Measurements from ENCODE around the gene DGKE.

The DGKE gene

GRCh38 chr17:56833809-56834379 is at the start of gene DGKE, which contains the start of gene C17orf67:
TSS of gene DGKE (plus strand) at chr17:56834151. CDS start at chr17:56834796, 645 bp downstream.
TSS of gene C17orf67 (minus strand) at chr17:56833920. CDS start at chr17:56815810, 18,110 bp downstream.
- DNase-seq (ENCODE audit: low read depth in 2 of 2), result peak; percentile 98 to 99

GRCh38 chr17:56785405-56785804 is 48.5 kb upstream of the DGKE start:
- no peak for DNase-seq (ENCODE audit: low read depth in 2 of 2)

- no peak for DNase-seq (ENCODE audit: low read depth in 2 of 2)
Measured at GRCh38 chr17:56785997-56786680, 47.8 kb upstream of the DGKE start.

GRCh38 chr17:56786989-56787482 is 46.9 kb upstream of the DGKE start:
- DNase-seq (ENCODE audit: low read depth in 2 of 2), result no peak

- no peak for DNase-seq (ENCODE audit: low read depth in 2 of 2)
Measured at GRCh38 chr17:56792267-56792666, 41.7 kb upstream of the DGKE start.

- no peak for DNase-seq (ENCODE audit: low read depth in 2 of 2)
Measured at GRCh38 chr17:56793531-56793930, 40.4 kb upstream of the DGKE start.

- DNase-seq (ENCODE audit: low read depth in 2 of 2), result no peak
Measured at GRCh38 chr17:56793957-56794356, 40.0 kb upstream of the DGKE start.

- no peak for DNase-seq (ENCODE audit: low read depth in 2 of 2)
Measured at GRCh38 chr17:56795221-56795865, 38.6 kb upstream of the DGKE start.

GRCh38 chr17:56796536-56796935 is 37.4 kb upstream of the DGKE start:
- no peak for DNase-seq (ENCODE audit: low read depth in 2 of 2)

GRCh38 chr17:56798916-56799315 is 35.0 kb upstream of the DGKE start:
- no peak for DNase-seq (ENCODE audit: low read depth in 2 of 2)

GRCh38 chr17:56801459-56802178 is 32.3 kb upstream of the DGKE start:
- no peak for DNase-seq (ENCODE audit: low read depth in 2 of 2)

- DNase-seq (ENCODE audit: low read depth in 2 of 2), result no peak
Measured at GRCh38 chr17:56803071-56803470, 30.9 kb upstream of the DGKE start.

GRCh38 chr17:56804454-56804853 is 29.5 kb upstream of the DGKE start:
- no peak for DNase-seq (ENCODE audit: low read depth in 2 of 2)

GRCh38 chr17:56806949-56807348 is 27.0 kb upstream of the DGKE start:
- no peak for DNase-seq (ENCODE audit: low read depth in 2 of 2)

- DNase-seq (ENCODE audit: low read depth in 2 of 2), result no peak
Measured at GRCh38 chr17:56807723-56808122, 26.2 kb upstream of the DGKE start.

GRCh38 chr17:56808503-56808902 is 25.4 kb upstream of the DGKE start:
- DNase-seq (ENCODE audit: low read depth in 2 of 2), result no peak

GRCh38 chr17:56809106-56809819 is 24.7 kb upstream of the DGKE start:
- no peak for DNase-seq (ENCODE audit: low read depth in 2 of 2)

GRCh38 chr17:56809820-56810179 is 24.2 kb upstream of the DGKE start:
- DNase-seq (ENCODE audit: low read depth in 2 of 2), result no peak

GRCh38 chr17:56810343-56810742 is 23.6 kb upstream of the DGKE start:
- DNase-seq (ENCODE audit: low read depth in 2 of 2), result no peak

GRCh38 chr17:56810891-56811775 is 22.8 kb upstream of the DGKE start:
- no peak for DNase-seq (ENCODE audit: low read depth in 2 of 2)
